Loucy (cell line): Measurements from ENCODE around the gene FAM169A.

ENCODE experiments used
- CTCF ChIP-seq: fragments of 200-600 bp; sonication (generic); conservative IDR thresholded peaks from 2 replicates; pipeline ENCODE4 v1.5.1; 2014; ENCODE audit warnings: mild to moderate bottlenecking, antibody characterized with exemption, low read length
- EZH2phosphoT487 ChIP-seq: fragments of 200-600 bp; IDR thresholded peaks from 2 replicates; pipeline ENCODE4 v1.6.1; 2018; ENCODE audit warnings: antibody characterized with exemption, mild to moderate bottlenecking, moderate library complexity, borderline replicate concordance

GRCh38 chr5:74853256-74853655, 12.9 kb downstream of the FAM169A start:
- no peak for TF ChIP-seq CTCF
- no peak for TF ChIP-seq EZH2phosphoT487
